Common myeloid progenitor, CD34-positive (primary cell): ENCODE results near the gene SNRPA.
"Not testable (repeated sequence)": the region's sequence is repeated elsewhere in the genome, so short reads cannot be mapped to it uniquely, and the experiment has no call there.

Source experiments
- CTCF ChIA-PET: fragments of 350-600 bp; sonication (Branson Sonifier 250); formaldehyde crosslinking; loops from one replicate; lab custom pipeline; 2021; ENCODE audit warnings: antibody characterized with exemption; lab: Charles Lee
- POLR2A ChIA-PET: fragments of 350-600 bp; sonication (Branson Sonifier 250); formaldehyde crosslinking; loops from one replicate; lab custom pipeline; 2021; ENCODE audit warnings: antibody characterized with exemption; lab: Charles Lee
- DNase-seq, 3 donors: peaks; one replicate each; pipeline versions ENCODE4 v3.0.0 to v3.0.0-alpha.2; 2013
- H3K27ac ChIP-seq, 2 experiments: 1 replicate in 1 of 2; 2 replicates in 1 of 2; pipeline ENCODE4 v1.7.0; 2013; ENCODE audit warnings: inconsistent platforms in 2 of 2, low read length in 2 of 2, mild to moderate bottlenecking in 2 of 2, low read depth in 1 of 2, moderate library complexity in 1 of 2; ENCODE audit not compliant: severe bottlenecking in 2 of 2, insufficient read depth in 1 of 2, poor library complexity in 1 of 2
- H3K27me3 ChIP-seq, 5 experiments: replicated peaks in 2 of 5; 1 replicate in 3 of 5; 2 replicates in 2 of 5; pipeline versions ENCODE4 v1.6.1 to v1.7.0; 2013; ENCODE audit warnings: low read length in 4 of 5, mild to moderate bottlenecking in 2 of 5, moderate library complexity in 2 of 5, inconsistent platforms in 1 of 5; ENCODE audit not compliant: insufficient read depth in 5 of 5, control insufficient read depth in 4 of 5
- H3K36me3 ChIP-seq, 4 experiments: 1 replicate in 2 of 4; 2 replicates in 2 of 4; pipeline versions ENCODE4 v1.6.1 to v1.7.0; 2013; ENCODE audit warnings: low read length in 3 of 4, control low read depth in 1 of 4, mild to moderate bottlenecking in 1 of 4; ENCODE audit not compliant: control insufficient read depth in 4 of 4, insufficient read depth in 4 of 4
- H3K4me1 ChIP-seq, 4 experiments: 1 replicate in 3 of 4; 2 replicates in 1 of 4; pipeline versions ENCODE4 v1.6.1 to v1.7.1; 2013; ENCODE audit warnings: low read length in 3 of 4, mild to moderate bottlenecking in 3 of 4, control low read depth in 1 of 4, inconsistent platforms in 1 of 4, moderate library complexity in 1 of 4; ENCODE audit not compliant: control insufficient read depth in 4 of 4, insufficient read depth in 4 of 4; ENCODE audit errors: control extremely low read depth in 1 of 4
- H3K4me3 ChIP-seq, 7 experiments: 1 replicate in 4 of 7; 2 replicates in 3 of 7; pipeline versions ENCODE4 v1.5.1 to v1.7.0; 2013; ENCODE audit warnings: mild to moderate bottlenecking in 7 of 7, low read length in 6 of 7, moderate library complexity in 6 of 7, inconsistent platforms in 2 of 7, low read depth in 2 of 7, control low read depth in 1 of 7; ENCODE audit not compliant: insufficient read depth in 4 of 7, control insufficient read depth in 1 of 7; ENCODE audit errors: extremely low read depth in 1 of 7
- H3K9me3 ChIP-seq, 5 experiments: 1 replicate in 4 of 5; 2 replicates in 1 of 5; pipeline versions ENCODE4 v1.6.1 to v1.7.1; 2013; ENCODE audit warnings: low read length in 4 of 5, mild to moderate bottlenecking in 2 of 5, inconsistent platforms in 1 of 5, low read depth in 1 of 5, moderate library complexity in 1 of 5; ENCODE audit not compliant: control insufficient read depth in 4 of 5, insufficient read depth in 2 of 5; ENCODE audit errors: control extremely low read depth in 1 of 5
- WGBS: methylation state at CpG from one replicate; pipeline ENCODE4 v1.1.5; 2013; ENCODE audit not compliant: insufficient coverage; 5-methylcytosine and 5-hydroxymethylcytosine counted together

SNRPA gene

GRCh38 chr19:40763963-40764362, 13.0 kb downstream of the SNRPA start:
- Histone ChIP-seq H3K36me3 (peaks cover 23 to 79% (median 62%) of the 10 kb centered on the region in 4 experiments), H3K27ac (no peak overlapping the region), H3K27me3 (no peaks in the 10 kb centered on the region), H3K4me3 (no peak overlapping the region), H3K9me3 (no peaks in the 10 kb centered on the region), H3K4me1 (peaks cover 0 to 4% (median 0%) of the 10 kb centered on the region in 4 experiments)
- WGBS: 94% methylated on average over 10 of the region's 10 CpGs
- POLR2A ChIA-PET: no interaction called here
- no peak for DNase-seq
- CTCF ChIA-PET: no interaction called here

GRCh38 chr19:40766385-40766784, 15.4 kb downstream of the SNRPA start:
- WGBS: 95% methylated on average over 7 of the region's 13 CpGs
- ChIA-PET POLR2A (interaction anchor here (0.6 kb wide), 1 partner anchor 17 kb away, joined by 3 read pairs; no protein-coding TSS in a partner anchor), CTCF (interaction anchor here (0.8 kb wide), 1 partner anchor 11 kb away, joined by 3 read pairs; no protein-coding TSS in a partner anchor)
- H3K27me3 ChIP-seq, H3K4me1 ChIP-seq, H3K27ac ChIP-seq, DNase-seq, H3K4me3 ChIP-seq, H3K9me3 ChIP-seq: not testable (repeated sequence)
- peaks cover 17 to 57% (median 44%) of the 10 kb centered on the region in 4 experiments for H3K36me3 ChIP-seq

DNA sequence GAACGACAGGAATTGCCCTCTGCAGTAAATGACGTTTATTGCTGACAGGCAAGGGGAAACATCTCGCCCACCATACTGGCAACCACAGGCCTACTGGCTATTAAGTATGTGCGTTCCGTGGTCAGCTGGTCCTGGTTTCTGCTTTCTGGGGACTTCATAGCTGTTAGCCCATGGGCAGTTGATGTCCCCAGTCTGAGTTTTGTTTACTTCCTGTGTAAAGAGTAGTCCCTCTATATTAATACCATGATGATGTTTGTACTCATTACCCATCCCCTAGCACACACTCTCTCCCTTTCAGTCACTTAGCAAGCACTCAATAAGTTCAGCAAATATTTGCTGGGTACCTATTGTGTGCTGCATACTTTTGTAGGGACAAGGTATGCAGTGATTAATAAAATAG, 17.9 kb downstream of the SNRPA start:
- WGBS: 63% methylated on average over 2 of the region's 5 CpGs
- Histone ChIP-seq H3K27me3 (no peaks in the 10 kb centered on the region), H3K4me3 (no peak overlapping the region), H3K9me3 (peaks cover 0 to 2% (median 0%) of the 10 kb centered on the region in 5 experiments), H3K36me3 (peaks cover 9 to 34% (median 23%) of the 10 kb centered on the region in 4 experiments), H3K27ac (no peak overlapping the region), H3K4me1 (peaks cover 0 to 4% (median 0%) of the 10 kb centered on the region in 4 experiments)
- DNase-seq: no peak
- ChIA-PET CTCF (interaction anchor here (0.9 kb wide), 1 partner anchor 30 kb away, joined by 3 read pairs; the partner anchor contains the start of gene EGLN2), POLR2A (no interaction called here)

DNA sequence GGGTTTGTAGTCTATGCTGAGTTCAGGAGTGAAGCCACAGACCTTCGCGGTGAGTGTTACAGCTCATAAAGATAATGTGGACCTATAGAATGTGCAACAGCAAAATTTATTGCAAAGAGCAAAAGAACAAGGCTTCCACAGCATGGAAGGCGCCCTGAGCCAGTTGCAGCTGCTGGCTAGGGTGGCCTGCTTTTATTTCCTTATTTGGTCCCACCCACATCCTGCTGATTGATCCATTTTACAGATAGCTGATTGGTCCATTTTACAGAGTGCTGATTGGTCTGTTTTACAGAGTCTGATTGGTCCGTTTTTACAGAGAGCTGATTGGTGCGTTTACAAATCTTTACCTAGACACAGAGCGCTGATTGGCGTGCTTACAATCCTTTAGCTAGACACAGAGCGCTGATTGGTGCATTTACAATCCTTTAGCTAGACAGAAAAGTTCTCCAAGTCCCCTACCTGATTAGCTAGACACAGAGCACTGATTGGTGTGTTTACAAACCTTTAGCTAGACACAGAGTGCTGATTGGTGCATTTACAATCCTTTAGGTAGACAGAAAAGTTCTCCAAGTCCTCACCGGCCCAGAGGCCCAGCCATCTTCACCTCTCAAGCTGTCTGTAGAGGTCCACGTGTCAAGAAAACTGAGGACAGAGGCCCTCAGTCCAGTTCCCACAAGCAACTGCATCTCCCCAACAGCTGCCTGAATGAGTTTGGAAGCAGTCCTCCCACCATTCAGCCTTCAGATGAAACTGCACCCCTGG, 20.3 kb downstream of the SNRPA start:
- H3K27ac ChIP-seq, H3K4me3 ChIP-seq, POLR2A ChIA-PET, H3K27me3 ChIP-seq, H3K9me3 ChIP-seq: not testable (repeated sequence)
- peaks cover 0 to 10% (median 2%) of the 10 kb centered on the region in 4 experiments for H3K36me3 ChIP-seq
- CTCF ChIA-PET: interaction anchor here (1.5 kb wide), 1 partner anchor 10 kb away, joined by 4 read pairs; no protein-coding TSS in a partner anchor
- peaks cover 0 to 12% (median 3%) of the 10 kb centered on the region in 4 experiments for H3K4me1 ChIP-seq
- peak in 1 of 3 donors; percentile 14 for DNase-seq
- WGBS: 95% methylated on average over 10 of the region's 10 CpGs

DNA sequence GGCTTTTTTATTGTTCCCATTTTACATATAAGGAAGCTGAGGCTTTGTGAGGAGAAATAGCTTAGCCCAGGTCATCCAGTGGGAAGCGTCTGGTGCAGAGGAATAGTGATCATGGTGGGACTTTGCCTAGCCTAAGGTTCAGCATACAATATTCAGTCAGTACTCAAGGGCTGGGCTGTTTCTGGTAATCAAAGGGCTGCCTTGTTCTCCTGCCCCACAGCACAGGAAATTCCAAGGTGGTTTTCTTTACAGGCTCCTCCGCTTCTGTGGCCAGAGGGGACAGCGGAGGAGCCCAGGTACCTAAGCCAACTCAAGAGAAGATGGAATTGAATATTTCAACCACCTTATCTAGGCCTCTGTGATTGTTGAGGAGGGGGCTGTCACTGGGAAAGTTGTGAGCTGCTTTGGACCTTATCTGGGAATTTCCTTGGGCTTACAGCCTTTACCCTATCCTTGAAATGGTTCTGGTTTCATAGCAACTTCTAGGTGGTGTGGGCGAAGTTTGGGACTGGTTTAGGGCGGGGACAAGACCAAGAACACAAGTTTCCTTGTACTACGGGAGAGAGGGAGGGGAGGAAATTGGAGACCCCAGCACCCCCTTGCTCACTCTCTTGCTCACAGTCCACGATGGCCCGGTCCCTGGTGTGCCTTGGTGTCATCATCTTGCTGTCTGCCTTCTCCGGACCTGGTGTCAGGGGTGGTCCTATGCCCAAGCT, 24.1 kb downstream of the SNRPA start, which contains the start of gene MIA:
Gene MIA, plus strand, starts transcription at position 606 of the 716 bp plus-strand sequence. Its CDS starts 22 bp downstream, at position 628.
- peaks cover 6 to 33% (median 18%) of the 10 kb centered on the region in 4 experiments for H3K4me1 ChIP-seq
- no peak within 1 kb of the TSS for H3K4me3 ChIP-seq
- ChIA-PET CTCF (interaction anchor here (1.0 kb wide), 1 partner anchor 32 kb away, joined by 3 read pairs; no protein-coding TSS in a partner anchor), POLR2A (no interaction called here)
- H3K27me3 ChIP-seq: no peaks in the 10 kb centered on the region
- H3K9me3 ChIP-seq: peaks cover 0 to 2% (median 0%) of the 10 kb centered on the region in 5 experiments
- H3K36me3 ChIP-seq: no peaks in the 10 kb centered on the region
- WGBS: 100% methylated on average over 2 of the region's 9 CpGs
- no peak for DNase-seq
- no peak within 1 kb of the TSS for H3K27ac ChIP-seq

DNA sequence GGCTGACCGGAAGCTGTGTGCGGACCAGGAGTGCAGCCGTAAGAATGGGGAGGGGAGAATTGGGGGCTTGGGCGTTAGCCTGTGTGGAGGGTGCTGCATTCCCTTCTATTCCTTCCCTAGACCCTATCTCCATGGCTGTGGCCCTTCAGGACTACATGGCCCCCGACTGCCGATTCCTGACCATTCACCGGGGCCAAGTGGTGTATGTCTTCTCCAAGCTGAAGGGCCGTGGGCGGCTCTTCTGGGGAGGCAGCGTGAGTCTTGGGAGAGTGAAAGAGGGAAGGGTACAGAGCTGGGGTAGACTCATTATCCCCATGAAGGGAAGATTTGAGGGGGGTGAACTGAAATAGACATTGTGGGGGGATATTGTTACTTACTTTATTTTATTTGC, 24.6 kb downstream of the SNRPA start:
- Histone ChIP-seq H3K9me3 (peaks cover 0 to 2% (median 0%) of the 10 kb centered on the region in 5 experiments), H3K4me1 (peaks cover 6 to 33% (median 18%) of the 10 kb centered on the region in 4 experiments), H3K27ac (no peak overlapping the region), H3K4me3 (no peak overlapping the region), H3K27me3 (no peaks in the 10 kb centered on the region), H3K36me3 (peaks cover 0 to 3% (median 0%) of the 10 kb centered on the region in 4 experiments)
- POLR2A ChIA-PET: interaction anchor here (0.5 to 3.7 kb wide), 2 partner anchors 23 kb away, joined by 5 to 28 read pairs; partner anchors contain the start of gene EGLN2
- WGBS: 97% methylated on average over 9 of the region's 10 CpGs
- no peak for DNase-seq
- CTCF ChIA-PET: interaction anchor here (1.0 to 3.7 kb wide), 2 partner anchors 22 to 32 kb away, joined by 3 to 25 read pairs; partner anchors contain the start of gene EGLN2
